Upper lobe of right lung (tissue), 1 donor: ENCODE data around the gene UQCR11. TPM values are rescaled to one million over a fixed set of nuclear protein-coding genes. Genes with fewer than 3 reads are reported as not detected.

Experiments
- ATAC-seq: fragments of 200-7000 bp; cut with Tn5 transposase; one replicate; pipeline ENCODE4 v1.9.1; 2020; ENCODE audit warnings: mild to moderate bottlenecking, moderate library complexity
- DNase-seq: peaks from one replicate; pipeline ENCODE4 v3.0.0-alpha.2; 2020
- H3K27ac ChIP-seq: fragments of 200-600 bp; one replicate; pipeline ENCODE4 v1.8.0; 2022
- H3K27me3 ChIP-seq: fragments of 200-600 bp; one replicate; pipeline ENCODE4 v1.8.0; 2022; ENCODE audit warnings: mild to moderate bottlenecking
- H3K36me3 ChIP-seq: fragments of 200-600 bp; one replicate; pipeline ENCODE4 v1.8.0; 2022
- H3K4me1 ChIP-seq: fragments of 200-600 bp; one replicate; pipeline ENCODE4 v1.8.0; 2022
- H3K4me3 ChIP-seq: fragments of 200-600 bp; one replicate; pipeline ENCODE4 v1.8.0; 2022; ENCODE audit warnings: mild to moderate bottlenecking
- H3K9me3 ChIP-seq: fragments of 200-600 bp; one replicate; pipeline ENCODE4 v1.8.0; 2022
- intact Hi-C: fragments of 100-400 bp; cut with DNase I; formaldehyde crosslinking; loops from one replicate; pipeline ENCODE4 v1.11.0; 2022
- total RNA-seq: library from RNA; stranded (reverse); fragmentation: NEBNext Ultra II Directional; extraction: Animal tissue kit (Norgen Biotek cat#: 25700); gene quantifications from one replicate; pipeline ENCODE4 v1.2.1, GENCODE V29; 2021
- TF ChIP-seq, protein P1 (sequence below): fragments of 200-600 bp; IDR thresholded peaks from one replicate; pipeline ENCODE4 v1.8.0; 2022; ENCODE audit warnings: antibody characterized with exemption
- donor health status: DM: no; HTN: yes; CAD: no; lungs with severe emphysema.

UQCR11 gene
- total RNA-seq, 1 donor from 2014 or later = 167 TPM

DNA sequence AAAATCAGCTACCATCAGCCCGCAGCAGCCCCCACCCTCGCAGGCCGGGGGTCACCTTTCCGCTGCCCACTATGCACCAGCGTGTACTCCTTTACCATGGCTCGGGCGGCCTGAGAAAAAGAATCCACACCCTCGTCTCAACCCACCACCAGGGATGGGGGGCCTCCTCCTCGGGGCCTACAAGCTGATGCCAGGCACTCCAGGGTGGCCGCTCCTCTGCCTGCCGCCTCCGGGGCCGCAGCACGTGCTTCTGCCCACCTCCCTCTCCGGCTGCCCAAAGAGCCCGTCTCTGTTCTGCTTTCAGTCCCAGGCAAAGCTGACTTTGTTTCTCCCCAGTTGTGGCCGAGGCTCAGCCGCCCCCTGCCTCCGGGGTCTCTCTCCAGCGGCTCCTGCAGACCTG lies 26.0 kb downstream of the UQCR11 start:
- peaks cover 69% of the 10 kb centered on the region for H3K36me3 ChIP-seq
- intact Hi-C loops = no loop called here
- H3K4me1 ChIP-seq = no peaks in the 10 kb centered on the region
- TF ChIP-seq, protein P1, sequence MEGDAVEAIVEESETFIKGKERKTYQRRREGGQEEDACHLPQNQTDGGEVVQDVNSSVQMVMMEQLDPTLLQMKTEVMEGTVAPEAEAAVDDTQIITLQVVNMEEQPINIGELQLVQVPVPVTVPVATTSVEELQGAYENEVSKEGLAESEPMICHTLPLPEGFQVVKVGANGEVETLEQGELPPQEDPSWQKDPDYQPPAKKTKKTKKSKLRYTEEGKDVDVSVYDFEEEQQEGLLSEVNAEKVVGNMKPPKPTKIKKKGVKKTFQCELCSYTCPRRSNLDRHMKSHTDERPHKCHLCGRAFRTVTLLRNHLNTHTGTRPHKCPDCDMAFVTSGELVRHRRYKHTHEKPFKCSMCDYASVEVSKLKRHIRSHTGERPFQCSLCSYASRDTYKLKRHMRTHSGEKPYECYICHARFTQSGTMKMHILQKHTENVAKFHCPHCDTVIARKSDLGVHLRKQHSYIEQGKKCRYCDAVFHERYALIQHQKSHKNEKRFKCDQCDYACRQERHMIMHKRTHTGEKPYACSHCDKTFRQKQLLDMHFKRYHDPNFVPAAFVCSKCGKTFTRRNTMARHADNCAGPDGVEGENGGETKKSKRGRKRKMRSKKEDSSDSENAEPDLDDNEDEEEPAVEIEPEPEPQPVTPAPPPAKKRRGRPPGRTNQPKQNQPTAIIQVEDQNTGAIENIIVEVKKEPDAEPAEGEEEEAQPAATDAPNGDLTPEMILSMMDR = no peak
- DNase-seq (no peak), ATAC-seq (no peak)
- no peak overlapping the region for H3K4me3 ChIP-seq
- H3K27me3 ChIP-seq = no peaks in the 10 kb centered on the region
- no peaks in the 10 kb centered on the region for H3K9me3 ChIP-seq
- no peak overlapping the region for H3K27ac ChIP-seq

DNA sequence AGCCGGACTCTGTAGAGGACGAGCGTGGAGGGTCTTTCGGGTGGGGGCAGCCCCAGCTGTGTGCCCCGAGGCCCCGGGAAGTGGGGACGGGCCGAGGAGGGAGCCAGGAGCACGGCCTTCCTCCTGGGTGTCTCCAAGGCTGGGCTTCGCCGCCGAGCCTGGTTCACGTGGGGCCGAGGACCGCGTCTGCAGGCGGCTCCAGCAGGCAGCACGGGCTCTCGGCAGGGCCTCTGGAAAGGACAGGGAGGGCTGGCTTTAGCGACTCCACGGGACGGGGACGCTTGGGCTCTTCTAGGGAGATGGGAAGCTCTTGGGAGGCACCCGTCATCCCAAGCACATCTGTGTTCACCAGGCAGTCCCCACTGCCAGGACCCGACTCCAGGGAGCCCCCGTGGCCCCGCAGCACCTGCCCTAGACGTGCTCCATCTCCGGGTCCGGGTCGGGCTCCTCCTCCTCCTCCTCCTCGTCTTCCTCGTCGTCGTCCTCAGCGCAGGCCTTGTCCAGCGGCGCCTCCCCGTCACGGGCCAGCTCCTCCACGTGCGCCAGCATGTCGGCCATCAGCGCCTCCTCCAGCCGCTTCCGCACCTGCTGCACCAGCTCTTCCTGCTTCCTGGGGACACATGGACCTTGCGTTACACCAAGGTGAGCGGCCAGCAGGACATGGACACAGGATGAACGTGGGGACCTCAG lies 27.2 kb downstream of the UQCR11 start:
- no peaks in the 10 kb centered on the region for H3K9me3 ChIP-seq
- no peak for ATAC-seq
- H3K36me3 ChIP-seq = peaks cover 58% of the 10 kb centered on the region
- intact Hi-C loops = no loop called here
- H3K27me3 ChIP-seq = no peaks in the 10 kb centered on the region
- DNase-seq = no peak
- no peak overlapping the region for H3K4me3 ChIP-seq
- TF ChIP-seq, protein P1 = no peak
- H3K4me1 ChIP-seq = no peaks in the 10 kb centered on the region
- H3K27ac ChIP-seq = no peak overlapping the region

- Histone ChIP-seq H3K4me3 (no peak overlapping the region), H3K9me3 (no peaks in the 10 kb centered on the region), H3K36me3 (peaks cover 50% of the 10 kb centered on the region), H3K27ac (no peak overlapping the region), H3K27me3 (no peaks in the 10 kb centered on the region), H3K4me1 (no peaks in the 10 kb centered on the region)
- TF ChIP-seq, protein P1 = no peak
- ATAC-seq (peak; percentile 29), DNase-seq (no peak)
- intact Hi-C loops = no loop called here
Observed at GRCh38 chr19:1577090-1577928, 28.0 kb downstream of the UQCR11 start.

DNA sequence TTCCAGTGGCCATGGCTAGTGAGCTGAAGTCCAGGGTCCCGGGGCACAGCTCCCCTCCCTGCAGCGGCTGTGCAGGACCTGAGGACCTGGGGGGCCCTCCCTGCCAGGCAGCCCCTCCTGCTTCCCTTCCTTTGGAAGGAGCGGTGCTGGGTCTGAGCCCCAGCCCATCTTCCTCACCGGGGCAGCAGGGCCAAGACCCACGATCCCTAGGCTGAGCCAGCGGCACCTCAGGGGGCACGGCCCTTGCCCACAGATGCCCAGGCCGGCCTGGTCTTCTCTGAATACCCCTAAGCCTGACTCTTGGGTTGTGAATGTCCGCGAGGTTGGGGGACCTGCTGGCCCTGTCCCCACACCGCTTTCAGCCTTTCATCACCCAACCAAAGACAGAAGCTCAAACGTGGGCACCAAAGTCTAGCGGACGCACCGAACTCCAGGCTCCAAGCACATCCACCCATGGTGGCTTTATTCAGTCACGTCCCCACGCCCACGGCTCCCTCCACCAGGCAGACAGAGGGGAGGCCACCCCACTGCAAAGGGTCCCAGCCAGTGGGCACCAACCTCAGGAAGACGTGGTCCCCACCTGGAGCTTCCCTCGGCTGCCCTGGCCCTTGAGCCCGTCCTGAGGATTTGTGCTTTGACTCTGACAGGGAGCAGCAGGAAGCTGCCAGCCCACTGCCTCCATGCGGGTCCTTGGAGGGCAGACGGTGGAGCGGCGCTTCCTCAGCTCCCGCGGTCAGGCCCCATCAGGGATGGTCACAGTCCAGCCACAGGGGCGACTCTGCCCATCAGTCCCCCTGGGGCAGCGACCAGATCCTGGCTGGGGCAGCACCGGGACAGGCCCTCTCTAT lies 28.8 kb downstream of the UQCR11 start:
- Histone ChIP-seq H3K4me3 (no peak overlapping the region), H3K27me3 (no peaks in the 10 kb centered on the region), H3K27ac (no peak overlapping the region), H3K9me3 (no peaks in the 10 kb centered on the region), H3K36me3 (peaks cover 42% of the 10 kb centered on the region), H3K4me1 (no peaks in the 10 kb centered on the region)
- intact Hi-C loops = no loop called here
- TF ChIP-seq, protein P1 = no peak
- ATAC-seq (no peak), DNase-seq (no peak)

DNA sequence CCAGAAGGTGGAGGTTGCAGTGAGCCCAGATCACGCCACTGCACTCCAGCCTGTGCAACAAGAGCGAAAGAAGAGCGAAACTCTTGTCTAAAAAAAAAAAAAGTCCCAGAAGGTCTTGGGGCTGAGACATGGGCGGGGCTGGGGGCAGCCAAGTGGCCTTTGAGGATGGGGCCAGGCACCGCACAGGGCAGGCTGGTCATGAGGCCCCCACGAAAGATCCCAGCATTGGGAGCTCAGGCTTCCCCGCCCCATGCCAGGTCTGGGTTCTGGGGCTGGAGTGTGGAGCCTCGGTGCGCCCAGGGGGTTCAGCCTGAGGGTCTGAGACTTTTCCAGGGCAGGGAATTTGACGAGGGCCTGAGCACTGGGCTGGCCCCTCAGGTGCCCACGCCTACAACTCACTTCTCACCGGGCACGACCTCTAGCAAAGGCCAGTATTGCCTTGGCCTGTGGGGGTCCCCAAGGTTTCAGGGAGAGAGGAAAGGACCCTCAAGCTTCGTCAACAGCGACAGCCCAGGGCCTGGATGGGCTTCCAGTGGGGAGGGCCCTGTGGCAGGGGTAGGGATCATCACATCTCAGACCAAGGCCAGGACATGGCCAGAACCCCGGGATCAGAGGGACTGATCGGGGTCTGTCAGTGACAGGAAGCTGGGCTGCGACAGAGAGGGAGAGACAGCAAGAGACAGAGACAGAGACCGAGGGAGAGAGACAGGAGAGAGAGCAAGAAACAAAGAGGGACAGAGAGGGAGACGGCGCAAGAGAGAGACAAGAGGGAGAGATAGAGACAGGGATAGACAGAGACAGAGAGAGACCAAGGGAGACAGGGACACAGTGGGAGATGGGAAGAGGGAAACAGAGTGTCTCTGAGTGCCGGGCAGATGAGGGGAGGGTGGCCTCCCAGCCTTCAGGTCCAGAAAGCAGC lies 29.7 kb downstream of the UQCR11 start:
- no peaks in the 10 kb centered on the region for H3K27me3 ChIP-seq
- DNase-seq = no peak

More for the DNA sequence above, 29.7 kb downstream of the UQCR11 start:
- TF ChIP-seq, protein P1 = no peak
- ATAC-seq = no peak
- Histone ChIP-seq H3K9me3 (no peaks in the 10 kb centered on the region), H3K4me3 (no peak overlapping the region), H3K4me1 (no peaks in the 10 kb centered on the region), H3K27ac (no peak overlapping the region), H3K36me3 (peaks cover 33% of the 10 kb centered on the region)
- intact Hi-C loops = no loop called here
